HepG2 (cell line): ENCODE data around the gene CDH1. TPM values are rescaled to one million over a fixed set of nuclear protein-coding genes. Genes with fewer than 3 reads are reported as not detected.

Experiments used
- CTCF ChIP-seq: sonication (generic); formaldehyde crosslinking; IDR thresholded peaks from 2 replicates; pipeline ENCODE4 v1.5.0; 2020; ENCODE audit warnings: mild to moderate bottlenecking, missing genetic modification reagents, moderate library complexity
- FOXA1 ChIP-seq, 2 experiments: fragments of 450-650 bp in 1 of 2; sonication (generic) in 1 of 2; formaldehyde crosslinking in 1 of 2; IDR thresholded peaks; 2 replicates each; pipeline versions ENCODE4 v1.4.0 to v1.6.1; 2016 to 2020; ENCODE audit warnings: missing genetic modification reagents in 1 of 2
- HNF4A ChIP-seq: sonication (generic); formaldehyde crosslinking; IDR thresholded peaks from 2 replicates; pipeline ENCODE4 v1.4.0; 2020; ENCODE audit warnings: missing genetic modification reagents
- MNT ChIP-seq: fragments of 450-650 bp; IDR thresholded peaks from 2 replicates; pipeline ENCODE4 v1.6.1; 2016
- NCOA1 ChIP-seq: sonication (generic); formaldehyde crosslinking; IDR thresholded peaks from 2 replicates; pipeline ENCODE4 v1.9.0; 2021; ENCODE audit warnings: missing genetic modification reagents
- RBM39 ChIP-seq: fragments of 200-400 bp; formaldehyde crosslinking; IDR thresholded peaks from one replicate; pipeline ENCODE4 v1.6.1; 2018; ENCODE audit warnings: antibody characterized with exemption, mild to moderate bottlenecking, low read depth, low read length; ENCODE audit not compliant: poor library complexity, severe bottlenecking
- SKIL ChIP-seq: sonication (generic); formaldehyde crosslinking; IDR thresholded peaks from 2 replicates; pipeline ENCODE4 v1.8.0; 2022; ENCODE audit warnings: missing genetic modification reagents, mild to moderate bottlenecking, moderate library complexity, borderline replicate concordance
- SRSF4 ChIP-seq: fragments of 200-400 bp; formaldehyde crosslinking; IDR thresholded peaks from one replicate; pipeline ENCODE4 v1.6.1; 2018; ENCODE audit warnings: mild to moderate bottlenecking, low read depth, low read length, moderate library complexity; ENCODE audit not compliant: poor library complexity, severe bottlenecking
- ZNF253 ChIP-seq: sonication (generic); formaldehyde crosslinking; IDR thresholded peaks from 2 replicates; pipeline ENCODE4 v1.8.0; 2022; ENCODE audit warnings: mild to moderate bottlenecking, missing genetic modification reagents, borderline replicate concordance
- ZNF274 ChIP-seq: sonication (generic); formaldehyde crosslinking; IDR thresholded peaks from 2 replicates; pipeline ENCODE4 v1.5.1; 2020; ENCODE audit warnings: mild to moderate bottlenecking, missing genetic modification reagents
- ZNF564 ChIP-seq: sonication (generic); formaldehyde crosslinking; IDR thresholded peaks from 2 replicates; pipeline ENCODE4 v1.8.1; 2023; ENCODE audit warnings: mild to moderate bottlenecking, missing genetic modification reagents
- ZNF816 ChIP-seq: sonication (generic); formaldehyde crosslinking; IDR thresholded peaks from 2 replicates; pipeline ENCODE4 v1.8.0; 2022; ENCODE audit warnings: missing genetic modification reagents, mild to moderate bottlenecking, borderline replicate concordance
- polyA plus RNA-seq, 8 experiments: library from polyadenylated mRNA; depleted of rRNA in 3 of 8; stranded (reverse) in 7 of 8; unstranded in 1 of 8; fragments of >200 nt; fragmentation: Illumina TruSeq in 4 of 8; extraction: Trizol in 4 of 8; gene quantifications; 2 replicates each; pipeline versions ENCODE4 v1.2.1 to v1.2.3, GENCODE V29; 2011 to 2016; ENCODE audit warnings: low read depth in 4 of 8, missing spikeins in 1 of 8, mixed read lengths in 1 of 8; ENCODE audit not compliant: insufficient read depth in 1 of 8
- total RNA-seq, 5 experiments: library from RNA; depleted of rRNA; stranded (reverse); fragments of >200 nt; fragmentation: Illumina TruSeq; extraction: Trizol; gene quantifications; 2 replicates each; pipeline ENCODE4 v1.2.3, GENCODE V29; 2016; ENCODE audit warnings: low read depth in 1 of 5

Gene CDH1
- total and polyA plus RNA-seq, 2 of the 13 experiments (the other 11 are each of a cell fraction or from before 2014, with no cell fraction given) = 0.95 to 9.8 TPM

GRCh38 chr16:68785715-68786114, 48.6 kb downstream of the CDH1 start (continued):
- TF ChIP-seq ZNF816 (no peak), CTCF (CRISPR knock-in tag) (no peak), FOXA1 (IDR thresholded peaks at IDR 0.05) (no peak), FOXA1 (CRISPR knock-in tag; IDR thresholded peaks at IDR 0.05) (no peak), ZNF274 (CRISPR knock-in tag) (no peak), MNT (no peak), SKIL (CRISPR knock-in tag) (no peak), ZNF564 (CRISPR knock-in tag) (no peak), NCOA1 (CRISPR knock-in tag) (no peak), HNF4A (CRISPR knock-in tag) (no peak), SRSF4 (no peak), ZNF253 (no peak), RBM39 (no peak)
